ENCODE measurements around the gene SCNN1G. TPM values are rescaled to one million over a fixed set of nuclear protein-coding genes. Genes with fewer than 3 reads are reported as not detected.

The SCNN1G gene
- total RNA-seq, 1 donor, result not detected

DNA sequence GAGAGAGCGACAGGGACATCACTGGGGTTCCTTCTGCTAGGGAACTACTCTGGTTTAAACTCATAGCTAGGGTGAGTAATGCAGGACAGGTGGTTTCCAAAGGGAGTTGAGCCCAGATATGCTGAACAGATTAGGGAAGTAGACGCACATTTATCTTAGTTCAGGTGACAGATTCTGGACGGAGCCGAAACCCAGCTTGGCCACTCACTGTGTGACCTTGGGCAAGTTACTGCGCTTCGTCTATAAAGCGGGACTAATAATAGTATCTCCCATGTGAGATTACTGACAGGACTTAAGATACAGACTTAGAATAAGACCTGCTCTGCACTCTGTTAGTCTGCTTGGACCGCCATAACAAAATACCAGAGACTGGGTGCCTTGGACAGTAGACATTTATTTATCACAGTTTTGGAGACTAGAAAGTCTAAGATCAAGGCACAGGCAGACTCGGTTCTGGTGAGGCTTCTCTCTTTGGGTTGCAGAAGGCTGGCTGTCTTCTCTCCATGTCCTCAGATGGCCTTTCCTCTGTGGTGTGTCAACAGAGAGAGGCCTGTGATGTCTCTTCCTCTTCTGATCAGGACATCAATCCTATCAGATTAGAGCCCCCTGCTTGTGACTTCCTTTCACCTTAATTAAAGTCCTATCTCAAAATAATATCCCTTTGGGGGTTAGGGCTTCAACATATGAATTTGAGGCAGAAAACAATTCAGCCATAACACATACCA lies 12.1 kb downstream of the SCNN1G start:
- H3K4me3 ChIP-seq (ENCODE audit: low read depth, low read length), result no peak overlapping the region
- DNase-seq (ENCODE audit: low read depth), result no peak
- TF ChIP-seq, protein P1, sequence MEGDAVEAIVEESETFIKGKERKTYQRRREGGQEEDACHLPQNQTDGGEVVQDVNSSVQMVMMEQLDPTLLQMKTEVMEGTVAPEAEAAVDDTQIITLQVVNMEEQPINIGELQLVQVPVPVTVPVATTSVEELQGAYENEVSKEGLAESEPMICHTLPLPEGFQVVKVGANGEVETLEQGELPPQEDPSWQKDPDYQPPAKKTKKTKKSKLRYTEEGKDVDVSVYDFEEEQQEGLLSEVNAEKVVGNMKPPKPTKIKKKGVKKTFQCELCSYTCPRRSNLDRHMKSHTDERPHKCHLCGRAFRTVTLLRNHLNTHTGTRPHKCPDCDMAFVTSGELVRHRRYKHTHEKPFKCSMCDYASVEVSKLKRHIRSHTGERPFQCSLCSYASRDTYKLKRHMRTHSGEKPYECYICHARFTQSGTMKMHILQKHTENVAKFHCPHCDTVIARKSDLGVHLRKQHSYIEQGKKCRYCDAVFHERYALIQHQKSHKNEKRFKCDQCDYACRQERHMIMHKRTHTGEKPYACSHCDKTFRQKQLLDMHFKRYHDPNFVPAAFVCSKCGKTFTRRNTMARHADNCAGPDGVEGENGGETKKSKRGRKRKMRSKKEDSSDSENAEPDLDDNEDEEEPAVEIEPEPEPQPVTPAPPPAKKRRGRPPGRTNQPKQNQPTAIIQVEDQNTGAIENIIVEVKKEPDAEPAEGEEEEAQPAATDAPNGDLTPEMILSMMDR (IDR thresholded peaks at IDR 0.05; ENCODE audit: insufficient read depth, low read depth, low read length), result no peak

DNA sequence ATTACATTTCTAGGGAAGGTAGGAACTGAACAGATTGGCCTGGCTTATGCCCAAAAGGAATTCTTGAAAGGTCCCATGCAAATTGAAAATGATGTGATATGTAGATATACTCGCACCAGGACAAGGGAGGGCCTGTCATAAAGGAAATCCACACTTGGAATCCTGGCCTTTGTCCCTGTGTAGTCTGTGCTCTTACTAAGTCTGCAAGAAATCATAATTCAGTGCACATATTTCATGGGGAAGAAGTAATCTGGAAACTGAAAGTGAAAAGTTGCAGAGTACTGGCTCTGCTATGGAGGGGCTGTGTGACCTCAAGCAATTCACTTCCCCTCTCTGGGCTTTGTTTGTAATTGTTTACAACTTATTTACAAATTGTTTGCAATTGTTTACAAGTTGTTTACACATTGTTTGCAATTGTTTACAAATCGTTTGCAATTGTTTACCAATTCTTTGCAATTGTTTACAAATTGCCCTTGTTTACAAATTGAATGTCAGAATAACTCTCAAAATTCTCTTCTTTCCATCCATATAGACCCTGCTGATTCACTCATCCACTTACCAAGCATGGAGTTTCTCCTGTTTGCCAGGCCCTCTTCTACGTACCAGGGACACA lies 12.9 kb downstream of the SCNN1G start:
- TF ChIP-seq, protein P1 (IDR thresholded peaks at IDR 0.05; ENCODE audit: insufficient read depth, low read depth, low read length), result no peak
- no peak for DNase-seq (ENCODE audit: low read depth)
- no peak overlapping the region for H3K4me3 ChIP-seq (ENCODE audit: low read depth, low read length)

DNA sequence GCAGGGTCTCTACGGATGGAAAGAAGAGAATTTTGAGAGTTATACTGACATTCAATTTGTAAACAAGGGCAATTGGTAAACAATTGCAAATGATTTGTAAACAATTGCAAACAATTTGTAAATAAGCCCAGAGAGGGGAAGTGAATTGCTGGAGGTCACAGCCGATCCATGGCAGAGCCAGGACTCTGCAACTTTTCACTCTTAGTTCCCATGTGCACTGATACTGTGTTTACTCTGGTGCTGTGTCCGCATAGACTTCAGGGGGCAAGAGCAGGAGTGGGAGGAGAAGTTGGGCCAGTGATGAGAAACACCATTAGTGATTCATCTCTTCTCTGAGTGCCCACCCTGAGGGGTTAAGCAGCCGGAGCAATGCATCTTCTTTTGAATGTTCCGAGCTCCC lies 14.0 kb downstream of the SCNN1G start:
- TF ChIP-seq, protein P1 (IDR thresholded peaks at IDR 0.05; ENCODE audit: insufficient read depth, low read depth, low read length), result no peak
- DNase-seq (ENCODE audit: low read depth), result no peak
- H3K4me3 ChIP-seq (ENCODE audit: low read depth, low read length), result no peak overlapping the region

DNA sequence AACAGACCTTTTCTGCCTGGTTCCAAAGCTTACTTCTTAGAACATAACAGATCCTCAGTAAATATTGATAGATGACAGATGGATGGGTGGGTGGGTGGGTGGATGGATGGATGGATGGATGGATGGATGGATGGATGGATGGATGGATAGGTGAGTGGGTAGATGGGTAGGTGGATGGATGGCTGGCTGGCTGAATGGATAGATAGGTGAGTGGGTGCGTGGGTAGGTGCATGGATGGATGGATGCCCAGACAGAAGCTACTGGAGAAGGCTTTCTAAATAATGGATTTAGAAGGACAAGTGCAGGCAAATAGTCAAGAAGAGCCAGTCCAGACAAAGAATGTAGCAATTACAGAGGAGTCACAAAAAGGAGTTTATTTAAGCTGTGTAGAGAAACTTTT lies 19.6 kb downstream of the SCNN1G start:
- TF ChIP-seq, protein P1 (IDR thresholded peaks at IDR 0.05; ENCODE audit: insufficient read depth, low read depth, low read length), result no peak
- DNase-seq (ENCODE audit: low read depth), result no peak

DNA sequence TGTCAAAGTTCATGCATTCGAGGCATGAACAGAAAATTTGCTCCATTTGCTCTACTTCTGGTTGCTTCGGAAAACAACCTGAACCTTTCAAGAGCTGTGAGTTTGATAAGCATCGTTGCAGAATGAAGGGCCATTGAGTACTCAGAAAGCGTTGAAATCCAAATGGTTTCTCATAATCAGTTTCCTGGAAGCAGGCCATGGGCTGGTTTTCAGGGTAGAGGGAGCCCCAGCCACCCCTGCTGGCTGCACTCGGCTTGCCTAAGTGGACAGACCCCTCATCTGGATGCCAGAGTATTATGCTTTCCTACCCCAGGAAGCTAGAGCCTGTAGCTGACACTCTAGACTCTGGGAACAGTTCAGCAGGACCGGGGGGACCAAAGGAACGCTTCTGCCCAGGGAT lies 24.4 kb downstream of the SCNN1G start:
- TF ChIP-seq, protein P1 (IDR thresholded peaks at IDR 0.05; ENCODE audit: insufficient read depth, low read depth, low read length), result no peak
- H3K4me3 ChIP-seq (ENCODE audit: low read depth, low read length), result no peak overlapping the region
- DNase-seq (ENCODE audit: low read depth), result no peak

More for the DNA sequence above, 19.6 kb downstream of the SCNN1G start:
- H3K4me3 ChIP-seq (ENCODE audit: low read depth, low read length), result no peak overlapping the region

DNA sequence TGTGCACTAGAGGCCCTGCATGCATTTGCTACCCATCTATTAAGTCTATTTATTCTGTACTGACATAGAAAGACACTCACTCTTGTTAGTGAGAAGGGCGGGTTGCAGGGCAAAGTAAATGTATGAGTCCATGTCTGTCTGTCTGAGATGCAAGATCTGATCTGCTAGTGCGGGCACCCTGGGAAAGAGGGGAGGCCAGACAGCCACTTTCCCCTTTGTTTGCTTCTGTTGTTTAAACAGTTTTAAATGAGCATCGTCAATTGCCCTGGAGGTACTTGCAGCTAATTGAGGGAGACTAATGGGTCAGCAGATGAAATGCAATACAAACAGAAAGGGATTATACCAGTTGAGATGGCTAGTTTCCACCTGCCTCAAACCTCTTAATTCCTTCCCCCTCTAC lies 24.9 kb downstream of the SCNN1G start:
- TF ChIP-seq, protein P1 (IDR thresholded peaks at IDR 0.05; ENCODE audit: insufficient read depth, low read depth, low read length), result no peak
- DNase-seq (ENCODE audit: low read depth), result no peak
- H3K4me3 ChIP-seq (ENCODE audit: low read depth, low read length), result no peak overlapping the region
